ENCODE measurements around the gene PSG2. TPM values are rescaled to one million over a fixed set of nuclear protein-coding genes. Genes with fewer than 3 reads are reported as not detected.
"Not testable (repeated sequence)": the region's sequence is repeated elsewhere in the genome, so short reads cannot be mapped to it uniquely, and the experiment has no call there.

The PSG2 gene
- total RNA-seq, 4 donors from 2014 or later = not detected

DNA sequence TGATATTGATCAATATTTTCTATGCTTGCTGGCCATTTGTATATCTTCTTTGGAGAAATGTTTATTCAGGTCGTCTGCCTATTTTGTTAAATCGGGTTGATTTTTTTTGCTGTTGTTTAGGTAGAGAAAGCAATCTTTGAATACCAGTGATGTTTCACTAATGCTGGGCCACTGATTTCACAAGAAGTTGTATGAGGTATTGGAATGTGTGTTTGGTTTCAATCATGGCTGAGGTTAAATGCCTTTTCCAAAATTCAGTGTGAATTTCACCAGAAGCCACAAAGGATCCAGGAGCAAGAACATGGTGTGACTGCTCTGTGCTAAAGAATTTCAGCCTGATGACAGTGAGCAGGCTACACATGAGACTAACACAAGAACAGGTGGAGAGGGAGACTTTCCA is 32.1 kb upstream of the PSG2 start:
- ATAC-seq, H3K4me3 ChIP-seq, H3K27ac ChIP-seq, H3K4me1 ChIP-seq, H3K9me3 ChIP-seq, H3K27me3 ChIP-seq, H3K36me3 ChIP-seq: not testable (repeated sequence)
- WGBS, 2 donors (ENCODE audit: low coverage in 1 of 2) = 54 to 80% methylated on average over 2 of the region's 2 CpGs

DNA sequence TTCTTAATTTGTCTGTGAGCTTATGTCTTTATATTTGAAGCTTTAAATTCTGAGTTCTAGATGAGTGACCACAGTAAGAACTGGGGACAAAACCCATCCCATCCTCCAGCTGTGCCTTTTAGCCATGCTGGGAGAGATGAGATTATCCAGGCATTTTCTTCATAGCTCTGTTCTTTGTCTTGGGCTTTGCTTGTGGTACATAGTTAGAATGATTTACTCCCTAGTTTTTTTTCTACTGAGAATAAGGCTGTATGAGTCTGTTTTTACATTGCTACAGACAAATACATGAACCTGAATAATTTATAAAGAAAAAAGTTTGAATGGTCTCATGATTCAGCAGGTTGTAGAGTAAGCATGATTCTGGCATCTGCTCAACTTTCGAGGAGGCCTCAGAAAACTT is 24.9 kb upstream of the PSG2 start:
- 71 to 83% methylated on average over 1 of the region's 1 CpG for WGBS, 2 donors (ENCODE audit: low coverage in 1 of 2)
- not testable (repeated sequence) for H3K4me3 ChIP-seq, H3K27ac ChIP-seq, H3K36me3 ChIP-seq, H3K4me1 ChIP-seq, H3K27me3 ChIP-seq, ATAC-seq
- peaks cover 0 to 10% (median 0%) of the 10 kb centered on the region in 3 donors for H3K9me3 ChIP-seq

DNA sequence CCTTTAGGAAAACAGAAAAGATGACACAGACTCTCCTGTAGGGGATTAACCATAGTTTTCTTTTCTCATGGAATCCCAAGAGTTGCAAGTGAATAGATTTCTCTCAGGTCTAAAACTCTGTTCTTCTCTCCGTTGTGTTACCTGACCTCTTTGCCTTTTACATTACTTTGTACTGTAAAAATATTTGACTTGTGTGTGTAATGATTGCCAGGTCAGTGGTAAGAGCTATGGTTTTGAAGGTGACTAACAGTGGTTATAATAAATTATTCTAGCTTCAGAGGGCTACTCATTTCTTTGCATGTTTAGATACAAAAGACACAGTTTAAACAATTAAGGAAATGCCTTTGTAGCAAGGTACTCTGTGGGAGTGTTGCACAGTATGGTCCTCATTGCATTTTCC is 23.0 kb upstream of the PSG2 start:
- 81% methylated on average over 1 of the region's 1 CpG; no CpG with 5 or more reads in 1 of the 2 donors for WGBS, 2 donors (ENCODE audit: low coverage in 1 of 2)
- peaks cover 0 to 10% (median 0%) of the 10 kb centered on the region in 3 donors for H3K9me3 ChIP-seq

GRCh38 chr19:43104215-43104850 is 21.8 kb upstream of the PSG2 start:
- H3K4me1 ChIP-seq, ATAC-seq: not testable (repeated sequence)
- TF ChIP-seq CTCF (IDR thresholded peaks at IDR 0.05) = peak in 3 of 4 experiments; percentile 15 to 41 (median 16)

More for the DNA sequence above, 23.0 kb upstream of the PSG2 start:
- TF ChIP-seq POLR2AphosphoS5 (IDR thresholded peaks at IDR 0.05) = no peak
- TF ChIP-seq CTCF (IDR thresholded peaks at IDR 0.05) = no peak
- TF ChIP-seq EP300 (IDR thresholded peaks at IDR 0.05) = no peak
- no peak for TF ChIP-seq POLR2A (IDR thresholded peaks at IDR 0.05)
- Histone ChIP-seq H3K27ac (no peak overlapping the region), H3K4me3 (no peak overlapping the region), H3K4me1 (no peaks in the 10 kb centered on the region), H3K36me3 (no peaks in the 10 kb centered on the region), H3K27me3 (no peaks in the 10 kb centered on the region)
- no peak for ATAC-seq

DNA sequence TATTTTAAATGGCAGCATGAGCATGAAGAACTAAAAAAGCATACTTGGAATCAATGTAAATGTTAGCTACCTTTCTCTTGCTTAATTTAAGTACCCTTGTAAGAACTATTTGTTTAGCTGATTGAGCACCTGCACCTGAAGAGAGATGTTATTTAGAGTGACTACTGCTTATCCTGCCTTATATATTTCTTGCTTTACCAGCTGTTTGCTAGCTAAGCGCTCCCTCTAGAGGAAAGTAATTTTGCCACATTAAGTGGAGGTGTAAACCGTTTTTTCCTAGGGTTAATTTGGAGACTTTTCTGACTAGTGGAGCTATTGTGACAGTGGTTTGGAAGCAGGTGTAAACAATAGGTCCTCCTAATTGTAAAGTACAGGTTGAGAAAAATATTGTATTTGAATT is 19.4 kb upstream of the PSG2 start:
- Histone ChIP-seq H3K36me3 (no peaks in the 10 kb centered on the region), H3K4me1 (no peaks in the 10 kb centered on the region), H3K9me3 (peaks cover 0 to 10% (median 0%) of the 10 kb centered on the region in 3 donors), H3K27ac (no peak overlapping the region), H3K4me3 (no peak overlapping the region), H3K27me3 (no peaks in the 10 kb centered on the region)
- whole genome bisulfite sequencing, 2 donors (ENCODE audit: low coverage in 1 of 2) = 53 to 73% methylated on average over 2 of the region's 2 CpGs
- no peak for ATAC-seq
- TF ChIP-seq EP300 (IDR thresholded peaks at IDR 0.05) = no peak

More at GRCh38 chr19:43104215-43104850, 21.8 kb upstream of the PSG2 start:
- H3K27me3 ChIP-seq, H3K27ac ChIP-seq, H3K4me3 ChIP-seq, H3K36me3 ChIP-seq: not testable (repeated sequence)
- WGBS, 2 donors (ENCODE audit: low coverage in 1 of 2) = 33 to 100% methylated on average over 1 to 2 of the region's 2 CpGs
- H3K9me3 ChIP-seq = peaks cover 0 to 10% (median 0%) of the 10 kb centered on the region in 3 donors

- H3K27ac ChIP-seq, ATAC-seq, H3K27me3 ChIP-seq, H3K4me1 ChIP-seq, H3K9me3 ChIP-seq, H3K36me3 ChIP-seq, H3K4me3 ChIP-seq: not testable (repeated sequence)
These were observed 15.9 kb upstream of the PSG2 start for GRCh38 chr19:43098416-43098815.

GRCh38 chr19:43087702-43088340 is 5.3 kb upstream of the PSG2 start:
- H3K27ac ChIP-seq, H3K4me3 ChIP-seq, H3K36me3 ChIP-seq, H3K9me3 ChIP-seq, H3K27me3 ChIP-seq, ATAC-seq, H3K4me1 ChIP-seq: not testable (repeated sequence)
- peak in 3 of 4 experiments; percentile 29 to 61 (median 34) for TF ChIP-seq CTCF (IDR thresholded peaks at IDR 0.05)
- WGBS, 2 donors (ENCODE audit: low coverage in 1 of 2) = 67 to 79% methylated on average over 4 to 10 of the region's 13 CpGs

GRCh38 chr19:43085796-43086530 is 3.5 kb upstream of the PSG2 start:
- not testable (repeated sequence) for H3K4me1 ChIP-seq, H3K27me3 ChIP-seq, ATAC-seq, H3K27ac ChIP-seq, H3K9me3 ChIP-seq, H3K4me3 ChIP-seq, H3K36me3 ChIP-seq
- WGBS, 2 donors (ENCODE audit: low coverage in 1 of 2) = 59 to 86% methylated on average over 1 to 2 of the region's 2 CpGs
